Activated CD4-positive, CD25-positive, alpha-beta regulatory T cell (primary cell): ENCODE measurements around the gene SLC12A5.

ENCODE experiments used
- DNase-seq, 4 experiments: peaks; one replicate each; lab custom pipeline; 2025; lab: John Stamatoyannopoulos, UW

Gene SLC12A5

GRCh38 chr20:46056027-46056833, 27.2 kb downstream of the SLC12A5 start:
- DNase-seq: no peak

GRCh38 chr20:46056970-46057855, 28.2 kb downstream of the SLC12A5 start:
- DNase-seq: no peak

GRCh38 chr20:46057856-46058598, 29.0 kb downstream of the SLC12A5 start:
- no peak for DNase-seq

GRCh38 chr20:46058599-46059281, 29.7 kb downstream of the SLC12A5 start:
- DNase-seq: no peak

GRCh38 chr20:46060301-46060881, 31.4 kb downstream of the SLC12A5 start:
- no peak for DNase-seq

- no peak for DNase-seq
Observed at GRCh38 chr20:46060975-46061374, 32.0 kb downstream of the SLC12A5 start.

GRCh38 chr20:46062151-46062550, 33.1 kb downstream of the SLC12A5 start:
- DNase-seq: no peak

- DNase-seq: no peak
Observed at GRCh38 chr20:46062621-46063020, 33.6 kb downstream of the SLC12A5 start.

GRCh38 chr20:46063151-46063550, 34.1 kb downstream of the SLC12A5 start:
- DNase-seq: no peak

GRCh38 chr20:46063652-46064054, 34.6 kb downstream of the SLC12A5 start:
- DNase-seq: no peak

- DNase-seq: no peak
Observed at GRCh38 chr20:46065006-46065405, 36.0 kb downstream of the SLC12A5 start.

- no peak for DNase-seq
Observed at GRCh38 chr20:46065691-46066090, 36.7 kb downstream of the SLC12A5 start.

- DNase-seq: no peak
Observed at GRCh38 chr20:46070215-46070900, 41.3 kb downstream of the SLC12A5 start.

GRCh38 chr20:46071573-46071972, 42.6 kb downstream of the SLC12A5 start:
- DNase-seq: no peak

- DNase-seq: no peak
Observed at GRCh38 chr20:46073024-46073423, 44.0 kb downstream of the SLC12A5 start.

- no peak for DNase-seq
Observed at GRCh38 chr20:46073443-46073842, 44.4 kb downstream of the SLC12A5 start.

- no peak for DNase-seq
Observed at GRCh38 chr20:46074006-46074405, 45.0 kb downstream of the SLC12A5 start.

- DNase-seq: no peak
Observed at GRCh38 chr20:46076806-46077205, 47.8 kb downstream of the SLC12A5 start.

GRCh38 chr20:46077642-46078305, 48.8 kb downstream of the SLC12A5 start:
- no peak for DNase-seq

GRCh38 chr20:46078954-46079353, 49.9 kb downstream of the SLC12A5 start:
- DNase-seq: no peak
